Activated T-helper 9 cell treated with anti-CD3 and anti-CD28 coated beads, Interleukin-2, amount 50 U/mL, for 16 hours (primary cell): ENCODE results near the gene RHBDD1.
A peak's percentile ranks its signal among the peaks of the same experiment; 100 is the strongest.
"Not testable (repeated sequence)": the region's sequence is repeated elsewhere in the genome, so short reads cannot be mapped to it uniquely, and the experiment has no call there.

ENCODE experiments used
- DNase-seq: peaks from one replicate; pipeline ENCODE4 v3.0.0-alpha.2; 2020; ENCODE audit warnings: low read depth

RHBDD1 gene

GRCh38 chr2:226799976-226800940 is 35.6 kb upstream of the RHBDD1 start:
- DNase-seq: no peak

GRCh38 chr2:226800941-226801784 is 34.7 kb upstream of the RHBDD1 start:
- peak; percentile 55 for DNase-seq

- DNase-seq: no peak
Measured at GRCh38 chr2:226802573-226802972, 33.3 kb upstream of the RHBDD1 start.

- no peak for DNase-seq
Measured at GRCh38 chr2:226803410-226803809, 32.4 kb upstream of the RHBDD1 start.

GRCh38 chr2:226813148-226813701 is 22.6 kb upstream of the RHBDD1 start:
- no peak for DNase-seq

- DNase-seq: no peak
Measured at GRCh38 chr2:226818930-226819329, 16.9 kb upstream of the RHBDD1 start.

- no peak for DNase-seq
Measured at GRCh38 chr2:226825056-226825455, 10.8 kb upstream of the RHBDD1 start.

- no peak for DNase-seq
Measured at GRCh38 chr2:226828191-226828590, 7.7 kb upstream of the RHBDD1 start.

- no peak for DNase-seq
Measured at GRCh38 chr2:226829721-226830631, 5.9 kb upstream of the RHBDD1 start.

GRCh38 chr2:226831266-226831665 is 4.6 kb upstream of the RHBDD1 start:
- no peak for DNase-seq

- DNase-seq: no peak
Measured at GRCh38 chr2:226832061-226832460, 3.8 kb upstream of the RHBDD1 start.

GRCh38 chr2:226834880-226835279 is 974 bp upstream of the RHBDD1 start:
- not testable (repeated sequence) for DNase-seq

GRCh38 chr2:226835420-226835795 is 446 bp upstream of the RHBDD1 start:
- peak; percentile 19 for DNase-seq

- no peak for DNase-seq
Measured at GRCh38 chr2:226836548-226836885, 663 bp downstream of the RHBDD1 start.

- no peak for DNase-seq
Measured at GRCh38 chr2:226837334-226837733, 1.5 kb downstream of the RHBDD1 start.

- DNase-seq: no peak
Measured at GRCh38 chr2:226837787-226838603, 2.1 kb downstream of the RHBDD1 start.

- DNase-seq: no peak
Measured at GRCh38 chr2:226838722-226839121, 2.9 kb downstream of the RHBDD1 start.

GRCh38 chr2:226839161-226839560 is 3.3 kb downstream of the RHBDD1 start:
- no peak for DNase-seq

- no peak for DNase-seq
Measured at GRCh38 chr2:226839951-226840350, 4.1 kb downstream of the RHBDD1 start.

- DNase-seq: not testable (repeated sequence)
Measured at GRCh38 chr2:226843001-226843400, 7.1 kb downstream of the RHBDD1 start.
